ENCODE measurements around the gene PROK1. TPM values are rescaled to one million over a fixed set of nuclear protein-coding genes. Genes with fewer than 3 reads are reported as not detected.
"Not testable (repeated sequence)": the region's sequence is repeated elsewhere in the genome, so short reads cannot be mapped to it uniquely, and the experiment has no call there.

The PROK1 gene, protein sequence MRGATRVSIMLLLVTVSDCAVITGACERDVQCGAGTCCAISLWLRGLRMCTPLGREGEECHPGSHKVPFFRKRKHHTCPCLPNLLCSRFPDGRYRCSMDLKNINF
- not detected for total RNA-seq
- long read RNA-seq, donor 1: 0 reads
- long read RNA-seq, donor 2: 0 reads

DNA sequence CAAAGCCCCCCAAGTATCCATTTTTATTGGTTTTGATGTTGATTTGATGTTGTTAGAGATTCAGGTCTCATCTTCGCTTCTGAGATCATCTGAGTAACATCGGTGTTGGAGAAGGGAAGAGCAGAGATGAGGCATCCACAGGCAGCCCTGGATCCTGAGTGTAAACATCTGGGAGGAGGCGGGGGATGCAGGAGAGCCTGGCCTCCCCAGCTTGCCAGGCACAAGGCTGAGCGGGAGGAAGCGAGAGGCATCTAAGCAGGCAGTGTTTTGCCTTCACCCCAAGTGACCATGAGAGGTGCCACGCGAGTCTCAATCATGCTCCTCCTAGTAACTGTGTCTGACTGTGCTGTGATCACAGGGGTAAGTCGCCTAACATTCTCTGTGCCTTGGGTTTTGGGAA, at the start of gene PROK1:
Gene PROK1, plus strand, starts transcription at position 221 of the 400 bp plus-strand sequence. Its CDS starts 68 bp downstream, at position 289.
- ATAC-seq: no peak
- intact Hi-C loops (cut with DNase I, micrococcal nuclease): loop anchor here in 1 of 2 donors (5.0 kb wide), 1 partner anchor 249 kb away; no protein-coding TSS in a partner anchor
- DNase-seq: no peak
- Histone ChIP-seq H3K4me3 (no peak within 1 kb of the TSS), H3K36me3 (ENCODE audit: low read depth) (no peaks in the 10 kb centered on the region), H3K9me3 (no peaks in the 10 kb centered on the region), H3K4me1 (ENCODE audit: low read depth) (no peaks in the 10 kb centered on the region)
- TF ChIP-seq, protein P1, sequence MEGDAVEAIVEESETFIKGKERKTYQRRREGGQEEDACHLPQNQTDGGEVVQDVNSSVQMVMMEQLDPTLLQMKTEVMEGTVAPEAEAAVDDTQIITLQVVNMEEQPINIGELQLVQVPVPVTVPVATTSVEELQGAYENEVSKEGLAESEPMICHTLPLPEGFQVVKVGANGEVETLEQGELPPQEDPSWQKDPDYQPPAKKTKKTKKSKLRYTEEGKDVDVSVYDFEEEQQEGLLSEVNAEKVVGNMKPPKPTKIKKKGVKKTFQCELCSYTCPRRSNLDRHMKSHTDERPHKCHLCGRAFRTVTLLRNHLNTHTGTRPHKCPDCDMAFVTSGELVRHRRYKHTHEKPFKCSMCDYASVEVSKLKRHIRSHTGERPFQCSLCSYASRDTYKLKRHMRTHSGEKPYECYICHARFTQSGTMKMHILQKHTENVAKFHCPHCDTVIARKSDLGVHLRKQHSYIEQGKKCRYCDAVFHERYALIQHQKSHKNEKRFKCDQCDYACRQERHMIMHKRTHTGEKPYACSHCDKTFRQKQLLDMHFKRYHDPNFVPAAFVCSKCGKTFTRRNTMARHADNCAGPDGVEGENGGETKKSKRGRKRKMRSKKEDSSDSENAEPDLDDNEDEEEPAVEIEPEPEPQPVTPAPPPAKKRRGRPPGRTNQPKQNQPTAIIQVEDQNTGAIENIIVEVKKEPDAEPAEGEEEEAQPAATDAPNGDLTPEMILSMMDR (IDR thresholded peaks at IDR 0.05): no peak

GRCh38 chr1:110403805-110404204, 47.1 kb upstream of the PROK1 start:
- Histone ChIP-seq H3K36me3 (ENCODE audit: low read depth) (peaks cover 20% of the 10 kb centered on the region), H3K4me3 (no peak overlapping the region), H3K4me1 (ENCODE audit: low read depth) (peaks cover 19% of the 10 kb centered on the region), H3K9me3 (no peaks in the 10 kb centered on the region)
- intact Hi-C loops (cut with DNase I, micrococcal nuclease): no loop called here
- ATAC-seq: no peak
- TF ChIP-seq, protein P1 (IDR thresholded peaks at IDR 0.05): no peak
- DNase-seq: no peak

- H3K9me3 ChIP-seq: no peaks in the 10 kb centered on the region
- ATAC-seq (no peak), DNase-seq (no peak)
- intact Hi-C loops (cut with DNase I, micrococcal nuclease): no loop called here
- H3K4me1 ChIP-seq (ENCODE audit: low read depth): peaks cover 19% of the 10 kb centered on the region
- H3K4me3 ChIP-seq: no peak overlapping the region
- TF ChIP-seq, protein P1 (IDR thresholded peaks at IDR 0.05): no peak
- H3K36me3 ChIP-seq (ENCODE audit: low read depth): peaks cover 20% of the 10 kb centered on the region
Observed at GRCh38 chr1:110404401-110404800, 46.5 kb upstream of the PROK1 start.

DNA sequence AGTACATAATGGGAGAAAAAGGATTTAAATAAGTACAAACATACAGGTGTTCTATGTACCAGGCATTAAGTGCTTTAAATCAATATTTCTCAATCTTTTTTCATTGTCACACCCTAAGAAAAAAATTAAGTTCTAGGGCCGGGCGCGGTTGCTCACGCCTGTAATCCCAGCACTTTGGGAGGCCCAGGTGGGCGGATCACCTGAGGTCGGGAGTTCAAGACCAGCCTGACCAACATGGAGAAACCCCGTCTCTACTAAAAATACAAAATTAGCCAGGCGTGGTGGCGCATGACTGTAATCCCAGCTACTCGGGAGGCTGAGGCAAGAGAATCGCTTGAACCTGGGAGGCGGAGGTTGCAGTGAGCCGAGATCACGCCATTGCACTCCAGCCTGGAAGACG, 44.5 kb upstream of the PROK1 start:
- not testable (repeated sequence) for ATAC-seq; H3K36me3 ChIP-seq (ENCODE audit: low read depth); H3K9me3 ChIP-seq; DNase-seq
- peaks cover 19% of the 10 kb centered on the region for H3K4me1 ChIP-seq (ENCODE audit: low read depth)
- H3K4me3 ChIP-seq: peak overlapping the region; percentile 94
- intact Hi-C loops (cut with DNase I, micrococcal nuclease): loop anchor here in 1 of 2 donors (5.0 kb wide), 1 partner anchor 69 kb away; the partner anchor contains the start of gene RBM15

- H3K9me3 ChIP-seq: no peaks in the 10 kb centered on the region
- peaks cover 19% of the 10 kb centered on the region for H3K4me1 ChIP-seq (ENCODE audit: low read depth)
- H3K4me3 ChIP-seq: peak within 1 kb of the TSS; percentile 94
- H3K36me3 ChIP-seq (ENCODE audit: low read depth): peaks cover 1% of the 10 kb centered on the region
- ATAC-seq (peak; percentile 99), DNase-seq (peak; percentile 95 to 96 (median 96))
- TF ChIP-seq, protein P1 (IDR thresholded peaks at IDR 0.05): no peak
- intact Hi-C loops (cut with DNase I, micrococcal nuclease): loop anchor here in 1 of 2 donors (5.0 kb wide), 1 partner anchor 70 kb away; the partner anchor contains the start of gene RBM15
Observed at GRCh38 chr1:110407260-110408210, 43.4 kb upstream of the PROK1 start, which contains the start of gene LAMTOR5. Gene LAMTOR5 (minus strand): TSS chr1:110407694. CDS start chr1:110407620, 74 bp downstream.
